Left forelimb (tissue), 1 donor: ENCODE measurements around the gene MYD88.
A peak's percentile ranks its signal among the peaks of the same experiment; 100 is the strongest.

Experiments used
- DNase-seq: peaks from one replicate; pipeline ENCODE4 v3.0.0-alpha.2; 2018; ENCODE audit warnings: low spot score

MYD88 gene

DNA sequence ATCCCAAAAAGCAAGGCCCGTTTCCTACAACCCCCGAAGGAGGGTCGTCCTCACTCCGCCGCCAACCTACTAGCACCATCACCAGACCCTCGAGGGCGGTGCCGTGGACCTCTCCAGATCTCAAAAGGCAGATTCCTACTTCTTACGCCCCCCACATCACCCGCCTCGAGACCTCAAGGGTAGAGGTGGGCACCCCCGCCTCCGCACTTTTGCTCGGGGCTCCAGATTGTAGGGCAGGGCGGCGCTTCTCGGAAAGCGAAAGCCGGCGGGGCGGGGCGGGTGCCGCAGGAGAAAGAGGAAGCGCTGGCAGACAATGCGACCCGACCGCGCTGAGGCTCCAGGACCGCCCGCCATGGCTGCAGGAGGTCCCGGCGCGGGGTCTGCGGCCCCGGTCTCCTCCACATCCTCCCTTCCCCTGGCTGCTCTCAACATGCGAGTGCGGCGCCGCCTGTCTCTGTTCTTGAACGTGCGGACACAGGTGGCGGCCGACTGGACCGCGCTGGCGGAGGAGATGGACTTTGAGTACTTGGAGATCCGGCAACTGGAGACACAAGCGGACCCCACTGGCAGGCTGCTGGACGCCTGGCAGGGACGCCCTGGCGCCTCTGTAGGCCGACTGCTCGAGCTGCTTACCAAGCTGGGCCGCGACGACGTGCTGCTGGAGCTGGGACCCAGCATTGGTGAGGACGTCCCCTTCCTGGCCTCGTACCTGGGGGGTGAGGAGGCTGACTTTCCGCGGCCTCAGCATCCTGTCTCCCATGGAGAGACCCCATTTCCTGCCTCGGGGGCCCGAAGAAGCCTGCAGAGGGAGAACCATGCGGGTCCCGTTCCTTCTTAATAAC lies at the start of gene MYD88:
Gene MYD88 (plus strand): TSS at position 313 of the 842 bp plus-strand sequence. CDS start 40 bp downstream, at position 353.
- peak; percentile 86 for DNase-seq

DNA sequence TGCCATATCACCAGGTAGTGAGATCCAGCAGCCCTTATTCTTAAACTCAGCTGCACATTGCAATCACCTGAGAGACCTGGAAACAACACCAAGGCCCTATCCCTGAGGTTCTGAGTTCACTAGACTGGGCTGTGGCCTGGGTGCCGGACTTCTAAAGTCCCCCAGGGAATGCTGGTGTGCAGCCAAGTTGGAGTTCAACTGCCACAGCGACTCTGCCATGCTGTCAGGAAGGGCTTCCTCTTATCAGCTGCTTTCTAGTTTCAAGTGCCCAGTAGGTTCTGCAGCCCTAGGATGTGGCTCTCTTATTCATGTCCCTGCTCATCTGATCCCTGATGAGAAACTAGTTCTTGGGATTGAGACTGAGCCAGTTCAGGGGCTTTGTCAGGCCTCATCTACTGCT lies 49.3 kb upstream of the MYD88 start:
- DNase-seq: no peak

DNA sequence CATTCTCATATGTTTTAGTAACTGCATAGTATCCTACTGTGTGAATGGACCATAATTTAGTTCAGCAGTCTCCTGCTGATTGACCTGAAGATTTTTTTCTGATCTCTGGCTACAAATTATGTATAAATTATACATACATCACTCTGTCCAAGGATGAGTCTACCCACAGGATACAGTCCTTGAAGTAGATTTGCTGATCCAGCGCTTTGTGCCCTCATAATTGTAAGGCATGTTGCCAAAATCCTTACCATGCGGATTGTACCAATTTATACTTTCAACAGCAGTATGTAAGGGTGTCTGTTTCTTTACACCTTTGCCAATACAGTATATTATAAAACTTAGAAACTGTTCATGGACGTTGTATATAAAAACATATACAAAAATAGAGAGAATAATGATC lies 48.0 kb upstream of the MYD88 start:
- DNase-seq: no peak

DNA sequence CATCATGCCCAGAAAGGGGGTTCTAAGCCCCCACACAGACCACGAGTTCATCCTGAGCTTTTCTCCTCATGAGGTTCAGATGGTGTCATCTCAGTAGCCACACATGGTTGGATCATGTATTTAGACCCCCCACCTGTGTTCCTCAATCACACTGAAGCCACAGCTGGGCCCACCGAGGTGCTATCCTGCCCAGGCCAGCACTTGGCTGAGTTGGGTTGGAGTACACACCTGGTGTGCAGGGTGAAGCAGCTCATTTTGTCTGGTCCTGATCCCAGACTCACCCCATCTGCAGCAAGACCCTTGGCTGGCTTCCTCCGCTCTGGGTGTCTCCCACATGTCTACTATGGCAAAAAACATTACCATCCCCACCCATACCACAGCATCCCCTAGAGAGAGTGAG lies 43.5 kb upstream of the MYD88 start:
- DNase-seq: no peak

DNA sequence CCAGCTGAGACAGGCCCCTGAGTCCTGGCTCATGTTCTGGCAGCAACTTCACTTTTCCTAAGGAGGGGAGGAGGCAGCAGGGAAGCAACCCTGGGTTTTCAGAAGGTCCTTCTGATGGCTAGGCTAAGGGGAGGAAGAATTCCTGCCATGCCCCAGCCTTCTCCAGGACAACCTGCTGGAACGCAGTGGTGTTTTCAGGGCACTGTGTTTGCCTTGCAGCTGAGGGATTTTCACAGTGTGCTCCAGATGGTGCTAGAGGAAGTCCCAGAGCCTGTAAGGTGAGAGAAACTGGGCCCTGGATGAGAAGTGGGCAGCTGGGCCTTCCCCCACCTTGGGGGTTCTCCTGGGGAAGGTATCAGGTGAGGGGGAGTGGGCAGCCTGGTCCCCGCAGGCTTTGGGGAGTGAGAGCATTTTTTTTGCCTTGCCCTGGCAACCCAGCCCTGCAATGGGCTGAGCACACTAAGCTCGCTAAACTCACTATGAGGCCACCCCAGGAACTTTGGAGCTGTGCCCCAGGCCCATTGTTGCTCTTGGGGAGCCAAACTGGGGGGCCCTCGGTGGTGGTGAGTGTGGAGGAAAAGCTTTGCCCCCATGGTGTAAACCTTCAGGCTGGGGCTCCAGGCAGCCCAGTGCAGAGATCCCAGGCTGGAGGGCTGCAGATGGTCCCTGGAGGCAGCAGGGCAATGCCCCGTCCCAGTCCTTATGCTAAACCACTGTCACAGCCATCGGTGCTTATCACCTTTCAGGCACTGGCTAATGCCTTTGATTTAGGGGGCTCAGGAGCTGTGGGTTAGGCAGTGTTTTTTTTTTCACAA lies 42.6 kb upstream of the MYD88 start:
- no peak for DNase-seq

DNA sequence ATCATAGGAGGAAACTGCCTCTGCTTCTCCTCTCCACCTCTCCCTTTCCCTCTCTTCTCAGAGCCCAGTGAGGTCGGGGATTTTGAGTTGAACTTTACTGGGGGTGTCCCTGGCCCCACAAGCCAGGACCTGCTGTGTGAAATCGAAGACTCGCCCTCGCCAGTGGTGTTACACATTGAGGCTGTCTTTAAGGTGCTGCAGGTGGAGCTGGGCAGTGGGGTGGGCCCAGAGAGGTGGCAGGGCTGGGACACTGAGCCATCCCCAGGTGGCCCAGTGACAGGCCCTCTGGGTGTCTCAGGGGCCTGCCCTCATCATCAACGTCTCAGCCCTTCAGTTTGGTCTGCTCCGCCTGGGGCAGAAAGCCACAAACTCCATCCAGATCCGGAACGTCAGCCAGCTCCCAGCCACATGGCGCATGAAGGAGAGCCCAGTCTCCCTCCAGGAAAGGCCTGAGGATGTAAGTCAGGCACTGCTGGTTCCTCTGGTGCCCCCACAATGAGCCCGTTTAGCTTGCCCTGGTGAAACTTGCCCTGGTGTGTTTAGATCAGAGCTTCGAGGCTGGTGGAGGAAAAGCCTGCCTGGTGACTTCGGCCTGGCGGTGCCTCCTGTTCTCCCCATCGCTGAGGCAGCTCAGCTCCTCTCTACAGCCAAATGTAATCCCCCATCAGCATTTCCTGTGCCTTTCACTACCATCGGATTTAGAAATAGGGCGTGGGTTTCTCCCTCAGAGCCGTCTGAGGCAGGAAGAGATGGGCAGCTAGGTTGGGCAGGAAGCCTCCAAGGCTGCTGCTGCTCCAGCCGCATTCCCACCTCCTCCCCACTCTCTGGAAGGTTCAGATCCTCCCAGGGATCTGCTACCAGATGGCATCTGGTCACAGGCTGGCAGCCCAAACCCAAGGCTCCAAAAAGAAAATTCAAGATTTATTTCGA lies 40.8 kb upstream of the MYD88 start:
- peak; percentile 37 for DNase-seq

DNA sequence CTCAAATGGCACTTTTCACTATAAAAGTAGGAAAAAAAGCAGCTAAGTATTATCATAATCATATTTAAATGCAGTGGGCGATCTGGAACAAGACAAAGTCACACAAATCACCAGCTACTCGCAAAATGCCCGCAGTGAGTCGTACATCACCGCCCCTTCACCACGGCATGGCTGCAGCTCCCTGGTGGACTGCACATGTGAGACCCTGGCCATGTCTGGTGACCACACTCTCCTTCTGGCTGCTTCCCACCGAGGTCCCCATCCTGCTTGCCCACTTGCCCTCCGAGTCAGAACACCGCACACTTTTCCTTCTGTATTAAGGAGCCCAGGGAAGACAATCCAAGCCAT lies 40.1 kb upstream of the MYD88 start:
- DNase-seq: no peak

DNA sequence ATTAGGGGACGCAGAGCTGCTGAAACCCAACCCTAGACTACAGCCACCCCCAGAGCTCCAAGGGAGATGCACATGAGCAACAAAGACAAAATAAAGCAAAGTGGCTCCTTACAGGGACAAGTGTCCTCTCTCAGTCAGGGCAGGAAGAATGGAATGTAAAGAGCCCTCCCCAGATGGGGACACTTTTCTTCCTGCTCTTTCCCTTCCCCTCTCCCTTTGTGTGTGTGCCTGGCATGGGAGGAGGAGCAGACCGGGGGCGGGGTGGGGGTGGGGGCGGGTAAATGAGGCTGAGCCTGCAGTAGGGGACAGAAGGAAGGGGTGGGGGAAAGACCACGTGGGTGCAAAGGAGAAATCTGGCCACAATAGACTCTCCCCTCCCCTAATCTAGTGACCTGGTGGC lies 38.9 kb upstream of the MYD88 start:
- no peak for DNase-seq

DNA sequence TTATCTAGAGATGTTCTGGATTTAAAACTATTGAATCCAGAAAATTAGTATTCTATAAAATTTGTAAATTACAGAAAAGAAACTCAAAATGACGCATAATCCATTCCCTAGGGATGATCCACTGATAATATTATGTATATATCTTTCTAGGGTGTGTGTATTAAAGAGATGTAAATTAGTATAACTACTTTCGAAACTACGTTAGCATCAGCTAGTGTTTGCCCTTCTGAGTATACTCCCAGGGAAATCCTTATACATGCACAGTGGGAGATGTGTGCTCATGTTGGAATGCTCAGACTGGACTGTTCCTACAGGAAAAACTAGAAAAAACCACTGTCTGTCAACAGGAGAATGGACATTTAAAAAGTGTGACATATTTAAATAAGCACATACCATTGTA lies 38.0 kb upstream of the MYD88 start:
- no peak for DNase-seq

DNA sequence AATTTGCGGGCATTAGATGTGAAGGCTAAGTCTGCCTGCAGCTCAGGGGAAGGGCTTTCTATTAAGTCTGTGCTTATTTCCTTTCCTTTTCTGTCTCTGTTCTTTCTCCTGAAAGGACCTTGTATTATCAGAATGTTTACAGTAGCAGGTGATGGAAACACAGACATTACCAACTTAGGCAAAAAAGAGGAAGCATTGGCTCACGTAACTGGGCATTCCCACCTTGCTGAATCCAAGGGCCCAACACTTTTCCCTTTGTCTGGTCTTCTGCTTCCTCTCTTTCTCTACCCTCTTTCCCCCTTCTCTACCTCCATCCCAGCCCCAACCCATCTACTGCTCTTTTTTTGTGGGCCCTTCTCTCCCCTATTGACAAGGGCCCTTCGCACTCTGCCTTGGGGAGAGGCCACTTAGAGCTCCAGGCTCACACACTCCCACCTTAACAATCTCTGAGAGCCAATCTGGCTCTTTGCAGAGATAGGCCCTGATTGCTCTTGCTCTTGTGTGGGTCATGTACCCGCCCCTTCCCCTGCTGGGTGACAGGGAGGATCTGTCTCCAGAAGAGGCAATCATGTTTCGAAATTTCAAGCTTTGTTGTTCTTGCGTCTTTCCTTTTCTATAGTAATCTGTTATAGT lies 36.5 kb upstream of the MYD88 start:
- DNase-seq: no peak

DNA sequence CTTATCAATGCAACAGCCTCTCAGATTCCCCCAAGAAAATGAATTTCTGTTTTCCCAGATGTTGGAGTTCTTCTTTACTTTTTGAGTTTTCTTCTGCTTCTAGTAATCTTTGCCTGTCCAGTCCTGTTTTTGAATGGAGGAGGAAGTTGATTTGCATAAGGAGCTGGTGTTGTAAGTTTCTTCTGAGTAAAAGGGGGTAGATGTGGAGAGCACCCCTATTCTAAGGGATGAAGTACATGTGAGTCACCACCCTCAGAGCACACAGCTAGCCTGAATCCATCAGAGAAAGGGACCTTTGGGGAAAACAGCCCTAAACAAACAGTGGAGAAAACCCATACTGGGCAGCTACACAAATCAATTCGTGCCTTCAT lies 36.0 kb upstream of the MYD88 start:
- DNase-seq: no peak

DNA sequence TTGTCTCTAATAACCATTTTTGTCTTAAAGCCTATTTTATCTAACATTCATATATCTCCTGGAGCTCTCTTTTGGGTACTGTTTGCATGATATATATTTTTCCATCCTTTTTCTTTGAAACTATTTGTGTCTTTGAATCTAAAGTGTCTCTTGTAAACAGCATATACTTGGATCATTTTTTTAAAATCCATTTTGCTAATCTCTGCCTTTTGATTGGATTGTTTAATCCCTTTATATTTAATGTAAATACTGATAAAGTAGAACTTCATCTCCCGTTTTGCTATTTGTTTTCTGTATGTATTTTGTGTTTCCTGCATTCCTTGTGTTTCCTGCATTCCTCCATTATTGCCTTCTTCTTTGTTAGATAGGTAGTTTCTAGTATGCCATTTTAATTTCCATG lies 32.9 kb upstream of the MYD88 start:
- DNase-seq: no peak

DNA sequence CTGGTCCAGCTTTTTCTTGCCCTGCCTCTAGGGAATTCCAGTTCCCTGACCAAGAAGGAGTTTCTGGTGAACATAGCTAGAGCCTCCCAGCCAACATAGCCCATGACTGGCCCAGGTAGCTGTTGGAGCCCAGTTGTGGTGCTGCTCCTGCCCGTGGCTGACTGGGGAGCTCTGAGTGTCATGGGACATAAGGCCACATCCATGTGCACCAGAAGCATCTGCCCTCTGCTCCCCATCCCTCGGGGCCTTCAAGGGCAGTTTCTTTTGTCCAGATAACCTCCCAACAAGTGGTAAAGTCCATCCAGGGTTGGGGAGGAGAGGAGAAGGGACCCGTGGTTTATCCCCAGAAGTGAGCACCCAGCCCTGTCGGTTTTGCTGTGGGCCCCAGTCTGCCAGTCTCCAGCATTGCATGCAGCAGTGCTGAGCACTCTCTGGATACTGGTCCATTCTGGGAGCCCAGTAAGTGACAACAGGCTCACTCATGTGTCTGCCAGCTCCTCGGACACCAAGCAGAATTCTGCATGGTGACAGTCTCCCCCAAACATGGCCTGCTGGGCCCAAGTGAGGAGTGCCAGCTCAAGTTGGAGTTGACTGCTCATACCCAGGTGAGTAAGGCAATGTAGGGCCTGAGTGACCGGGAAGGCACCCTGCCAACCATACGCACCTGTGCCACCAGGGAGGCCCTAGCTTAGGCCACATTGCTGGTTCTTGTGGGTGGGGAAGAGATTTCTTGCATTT lies 30.4 kb upstream of the MYD88 start:
- peak; percentile 37 for DNase-seq

DNA sequence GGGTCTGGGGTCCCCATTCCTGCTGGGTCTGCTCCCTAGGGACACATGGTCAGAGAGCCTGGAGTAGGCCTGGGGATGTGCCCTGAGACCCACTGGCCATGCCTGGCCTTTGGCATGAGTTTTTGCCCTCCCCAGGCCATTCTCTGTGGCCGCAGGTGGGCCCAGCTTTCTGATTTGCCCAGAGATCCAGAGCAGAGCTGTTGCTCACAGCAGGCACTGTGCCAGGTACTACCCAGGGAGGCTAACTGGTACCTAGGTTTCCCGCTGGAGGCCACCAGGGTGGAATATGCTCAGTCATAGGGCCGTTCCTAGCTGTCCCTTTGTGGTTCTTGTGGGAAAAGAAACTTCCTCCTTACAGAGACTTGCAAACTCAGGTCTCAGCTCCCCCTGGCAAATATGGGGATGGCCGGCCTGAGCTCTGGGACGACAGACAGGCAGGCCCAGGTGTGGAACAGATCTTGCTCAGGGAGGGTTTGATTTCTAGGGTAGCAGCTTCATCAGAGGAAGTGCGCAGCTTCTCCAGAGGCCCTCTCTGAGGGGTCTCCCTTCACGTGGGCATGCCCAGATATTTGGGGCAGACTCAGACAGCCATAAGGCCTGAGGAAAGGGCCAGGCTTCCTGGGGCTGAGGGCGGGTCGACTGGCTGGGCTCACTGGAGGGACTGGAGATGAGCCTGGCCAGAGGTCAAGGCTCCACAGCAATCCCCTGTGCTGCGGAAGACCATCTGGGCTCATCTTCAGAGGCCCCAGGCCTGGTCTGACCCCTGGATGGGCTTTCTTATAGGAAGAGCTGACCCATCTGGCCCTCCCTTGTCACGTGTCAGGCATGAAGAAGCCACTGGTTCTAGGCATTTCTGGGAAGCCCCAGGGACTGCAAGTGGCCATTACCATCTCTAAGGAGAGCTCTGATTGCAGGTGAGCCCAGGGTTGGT lies 29.5 kb upstream of the MYD88 start:
- peak; percentile 54 for DNase-seq

DNA sequence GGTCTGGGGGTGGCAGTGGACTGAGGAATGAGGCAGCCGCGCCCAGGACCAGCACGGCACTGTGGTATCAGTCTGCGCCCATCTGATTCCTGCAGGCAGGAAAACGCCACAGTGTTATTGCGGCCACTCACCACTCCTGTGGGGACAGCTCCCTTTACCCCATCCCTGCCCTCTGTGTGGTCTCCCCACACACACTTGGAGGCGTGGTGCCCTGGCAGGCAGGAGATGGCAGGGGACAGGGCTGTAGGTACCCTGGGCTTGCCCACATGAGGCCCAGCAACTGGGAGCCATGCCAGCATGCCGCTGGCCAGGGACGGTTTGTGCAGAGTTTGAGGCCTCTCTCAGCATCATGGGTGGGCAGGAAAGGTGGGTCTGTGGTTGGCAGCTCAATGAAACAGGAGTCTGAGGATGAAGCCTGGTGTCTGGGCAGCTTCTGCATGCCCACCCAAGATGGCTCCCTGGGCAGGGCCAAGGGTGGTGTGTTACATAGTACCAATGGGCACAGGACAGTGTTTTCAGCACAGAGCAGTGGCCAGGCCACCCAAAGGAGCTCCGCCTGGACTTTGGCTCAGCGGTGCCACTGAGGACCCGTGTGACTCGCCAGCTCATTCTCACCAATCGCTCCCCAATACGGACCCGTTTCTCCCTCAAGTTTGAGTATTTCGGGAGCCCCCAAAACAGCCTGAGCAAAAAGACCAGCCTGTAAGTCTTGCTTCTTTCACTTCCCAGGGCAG lies 28.7 kb upstream of the MYD88 start:
- DNase-seq: peak; percentile 53

DNA sequence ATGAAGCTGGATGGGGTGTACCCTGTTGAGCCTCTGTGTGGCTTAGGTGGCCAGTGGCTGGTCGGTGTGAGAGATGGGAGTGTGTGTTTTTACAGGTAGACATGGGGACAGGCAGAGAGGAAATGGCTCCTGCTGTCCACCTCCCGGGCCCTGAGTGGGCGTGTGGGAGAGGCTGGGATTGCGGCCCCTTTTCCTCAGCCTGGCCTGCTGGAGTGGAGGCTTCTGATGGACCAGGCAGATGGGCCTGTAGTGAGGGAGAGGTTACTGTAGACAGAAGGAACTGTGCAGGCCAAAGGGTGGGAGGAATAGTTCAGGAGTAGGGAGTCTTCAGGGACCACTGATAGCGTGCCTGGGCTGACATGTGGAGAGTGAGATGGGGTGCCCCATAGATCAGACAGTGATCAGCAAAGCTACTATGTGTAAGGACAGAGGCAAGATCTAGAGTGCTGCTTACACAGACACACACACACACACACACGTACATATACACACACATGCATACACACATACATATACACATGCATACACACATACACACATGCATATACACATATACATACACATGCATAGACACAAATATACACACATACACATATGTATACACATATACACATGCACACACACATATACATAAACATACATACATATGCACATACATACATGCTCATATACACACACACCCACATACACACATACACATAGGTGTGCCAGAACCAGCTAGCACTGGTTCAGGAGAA lies 28.0 kb upstream of the MYD88 start:
- DNase-seq: peak; percentile 31

DNA sequence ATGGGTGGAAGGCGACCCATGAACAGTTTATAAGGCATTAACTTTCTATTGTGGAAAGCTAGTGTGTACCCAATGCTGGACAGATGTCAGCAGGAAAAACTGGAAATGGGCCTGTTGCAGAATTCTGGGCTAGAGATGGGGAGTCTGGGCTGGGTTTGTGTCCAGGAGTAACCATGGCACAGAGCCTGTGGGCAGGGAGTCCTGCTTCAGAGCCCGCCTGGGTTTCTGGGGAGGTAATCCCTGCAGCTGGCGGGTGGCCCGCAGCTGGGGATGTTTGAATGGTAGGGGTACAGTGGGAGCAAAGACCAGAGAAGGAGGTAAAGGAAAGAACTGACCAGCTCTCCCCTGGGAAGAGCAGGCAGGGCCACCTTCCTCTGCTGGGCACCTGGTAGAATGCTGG lies 27.3 kb upstream of the MYD88 start:
- peak; percentile 40 for DNase-seq

DNA sequence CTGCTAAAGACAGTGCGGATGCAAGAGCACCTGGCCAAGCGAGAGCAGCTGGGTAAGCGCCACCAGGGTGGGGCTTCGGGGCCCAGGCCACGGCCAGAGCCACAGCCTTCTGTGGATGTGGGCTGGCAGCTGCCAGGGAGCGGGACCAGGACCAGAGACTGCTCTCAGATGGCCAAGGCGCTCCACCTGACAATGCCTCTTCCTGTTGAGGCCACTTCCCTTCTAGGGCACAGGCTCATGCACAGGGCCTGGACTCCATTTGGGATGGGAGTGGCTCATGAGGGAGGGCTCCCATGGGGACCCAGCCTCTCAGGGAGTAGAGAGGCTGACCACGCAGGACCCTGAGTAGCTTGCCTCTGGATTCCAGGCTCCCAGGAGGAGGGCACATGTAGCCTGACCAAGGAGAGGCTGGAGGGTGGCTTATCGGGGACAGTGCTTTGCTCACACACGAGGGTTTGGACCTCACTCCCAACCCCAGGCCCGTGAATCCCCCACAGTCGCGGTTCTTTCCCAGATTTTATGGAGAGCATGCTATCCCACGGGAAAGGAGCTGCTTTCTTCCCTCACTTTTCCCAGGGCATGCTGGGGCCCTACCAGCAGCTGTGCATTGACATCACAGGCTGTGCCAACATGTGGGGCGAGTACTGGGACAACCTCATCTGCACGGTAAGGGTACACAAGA lies 26.6 kb upstream of the MYD88 start:
- DNase-seq: peak; percentile 38
